GM18861 (cell line): Measurements from ENCODE around the gene WDR17.
"Not testable (repeated sequence)": the region's sequence is repeated elsewhere in the genome, so short reads cannot be mapped to it uniquely, and the experiment has no call there.

ENCODE experiments used
- ATAC-seq: cut with Tn5 transposase; IDR thresholded peaks from one replicate; pipeline ENCODE4 v1.9.1; 2021; ENCODE audit not compliant: unreplicated experiment

WDR17 gene

GRCh38 chr4:176189891-176190795 is 124.5 kb downstream of the WDR17 start:
- no peak for ATAC-seq

GRCh38 chr4:176191974-176192373 is 126.3 kb downstream of the WDR17 start:
- ATAC-seq: no peak

GRCh38 chr4:176193126-176193525 is 127.5 kb downstream of the WDR17 start:
- no peak for ATAC-seq

GRCh38 chr4:176193938-176194337 is 128.3 kb downstream of the WDR17 start:
- no peak for ATAC-seq

GRCh38 chr4:176195184-176195978 is 129.7 kb downstream of the WDR17 start, which contains the start of gene SPATA4:
SPATA4 (minus strand) TSS chr4:176195585; CDS start chr4:176195562, 23 bp downstream.
- ATAC-seq: peak; percentile 94

- ATAC-seq: no peak
Measured at GRCh38 chr4:176198316-176198903, 132.8 kb downstream of the WDR17 start.

- no peak for ATAC-seq
Measured at GRCh38 chr4:176205299-176205698, 139.7 kb downstream of the WDR17 start.

GRCh38 chr4:176207839-176208238 is 142.2 kb downstream of the WDR17 start:
- no peak for ATAC-seq

GRCh38 chr4:176209535-176209934 is 143.9 kb downstream of the WDR17 start:
- ATAC-seq: no peak

- no peak for ATAC-seq
Measured at GRCh38 chr4:176210101-176210500, 144.5 kb downstream of the WDR17 start.

GRCh38 chr4:176210579-176211296 is 145.1 kb downstream of the WDR17 start:
- no peak for ATAC-seq

GRCh38 chr4:176212351-176212750 is 146.7 kb downstream of the WDR17 start:
- not testable (repeated sequence) for ATAC-seq

- no peak for ATAC-seq
Measured at GRCh38 chr4:176217510-176217909, 151.9 kb downstream of the WDR17 start.

GRCh38 chr4:176222149-176222548 is 156.5 kb downstream of the WDR17 start:
- no peak for ATAC-seq

- no peak for ATAC-seq
Measured at GRCh38 chr4:176223561-176223960, 157.9 kb downstream of the WDR17 start.

GRCh38 chr4:176226736-176227135 is 161.1 kb downstream of the WDR17 start:
- no peak for ATAC-seq

GRCh38 chr4:176229645-176230044 is 164.0 kb downstream of the WDR17 start:
- no peak for ATAC-seq
